Lower leg skin (tissue), 4 donors: ENCODE data around the gene FAM83G. TPM values are rescaled to one million over a fixed set of nuclear protein-coding genes. Genes with fewer than 3 reads are reported as not detected.
"Not testable (repeated sequence)": the region's sequence is repeated elsewhere in the genome, so short reads cannot be mapped to it uniquely, and the experiment has no call there.

Experiments used
- DNase-seq, 2 donors: peaks; one replicate each; pipeline ENCODE4 v3.0.0-alpha.2; 2019; ENCODE audit warnings: low spot score in 2 of 2
- H3K4me3 ChIP-seq: fragments of 200-600 bp; sonication (generic); 2 replicates; pipeline ENCODE4 v1.5.1; 2017; ENCODE audit warnings: mild to moderate bottlenecking, low read depth; ENCODE audit not compliant: poor library complexity, severe bottlenecking
- POLR2A ChIP-seq, 2 donors: fragments of 450-650 bp; IDR thresholded peaks; one replicate each; pipeline ENCODE4 v1.6.1; 2016 to 2017; ENCODE audit warnings: antibody characterized with exemption in 2 of 2, mild to moderate bottlenecking in 1 of 2, moderate library complexity in 1 of 2
- WGBS, 2 donors: methylation state at CpG; one replicate each; pipeline ENCODE4 v1.1.5; 2018; 5-methylcytosine and 5-hydroxymethylcytosine counted together
- intact Hi-C: fragments of 100-400 bp; cut with DNase I; formaldehyde crosslinking; loops from one replicate; pipeline ENCODE4 v1.15.0; 2023; ENCODE audit warnings: low total_unique reads
- total RNA-seq, 4 donors: library from RNA; depleted of rRNA; stranded (reverse); fragments of >200 nt; gene quantifications; one replicate each; pipeline ENCODE4 v1.1.0, GENCODE V29; 2016
- TF ChIP-seq, protein P1 (sequence below), 3 donors: fragments of 450-650 bp; IDR thresholded peaks; one replicate each; pipeline ENCODE4 v1.5.1; 2016; ENCODE audit warnings: antibody characterized with exemption in 3 of 3, mild to moderate bottlenecking in 3 of 3, moderate library complexity in 2 of 3

The FAM83G gene
- total RNA-seq, 4 donors from 2014 or later, result 131 to 298 (median 190) TPM

GRCh38 chr17:19022128-19022527, 17.6 kb upstream of the FAM83G start:
- intact Hi-C loops, result no loop called here
- no peak for TF ChIP-seq POLR2A (IDR thresholded peaks at IDR 0.05)
- TF ChIP-seq, protein P1, sequence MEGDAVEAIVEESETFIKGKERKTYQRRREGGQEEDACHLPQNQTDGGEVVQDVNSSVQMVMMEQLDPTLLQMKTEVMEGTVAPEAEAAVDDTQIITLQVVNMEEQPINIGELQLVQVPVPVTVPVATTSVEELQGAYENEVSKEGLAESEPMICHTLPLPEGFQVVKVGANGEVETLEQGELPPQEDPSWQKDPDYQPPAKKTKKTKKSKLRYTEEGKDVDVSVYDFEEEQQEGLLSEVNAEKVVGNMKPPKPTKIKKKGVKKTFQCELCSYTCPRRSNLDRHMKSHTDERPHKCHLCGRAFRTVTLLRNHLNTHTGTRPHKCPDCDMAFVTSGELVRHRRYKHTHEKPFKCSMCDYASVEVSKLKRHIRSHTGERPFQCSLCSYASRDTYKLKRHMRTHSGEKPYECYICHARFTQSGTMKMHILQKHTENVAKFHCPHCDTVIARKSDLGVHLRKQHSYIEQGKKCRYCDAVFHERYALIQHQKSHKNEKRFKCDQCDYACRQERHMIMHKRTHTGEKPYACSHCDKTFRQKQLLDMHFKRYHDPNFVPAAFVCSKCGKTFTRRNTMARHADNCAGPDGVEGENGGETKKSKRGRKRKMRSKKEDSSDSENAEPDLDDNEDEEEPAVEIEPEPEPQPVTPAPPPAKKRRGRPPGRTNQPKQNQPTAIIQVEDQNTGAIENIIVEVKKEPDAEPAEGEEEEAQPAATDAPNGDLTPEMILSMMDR (IDR thresholded peaks at IDR 0.05), result no peak
- 92 to 96% methylated on average over 5 of the region's 5 CpGs for WGBS, 2 donors
- H3K4me3 ChIP-seq, result no peak overlapping the region
- DNase-seq, result no peak

- H3K4me3 ChIP-seq, result no peak overlapping the region
- intact Hi-C loops, result no loop called here
- 93 to 97% methylated on average over 18 to 22 of the region's 24 CpGs for WGBS, 2 donors
- DNase-seq, result no peak
- TF ChIP-seq, protein P1 (IDR thresholded peaks at IDR 0.05), result no peak
- no peak for TF ChIP-seq POLR2A (IDR thresholded peaks at IDR 0.05)
These were observed 17.1 kb upstream of the FAM83G start for GRCh38 chr17:19021622-19022083.

- intact Hi-C loops, DNase-seq, H3K4me3 ChIP-seq: not testable (repeated sequence)
- WGBS, 2 donors, result 96 to 100% methylated on average over 7 of the region's 7 CpGs
These were observed 16.6 kb upstream of the FAM83G start for GRCh38 chr17:19021011-19021621.

DNA sequence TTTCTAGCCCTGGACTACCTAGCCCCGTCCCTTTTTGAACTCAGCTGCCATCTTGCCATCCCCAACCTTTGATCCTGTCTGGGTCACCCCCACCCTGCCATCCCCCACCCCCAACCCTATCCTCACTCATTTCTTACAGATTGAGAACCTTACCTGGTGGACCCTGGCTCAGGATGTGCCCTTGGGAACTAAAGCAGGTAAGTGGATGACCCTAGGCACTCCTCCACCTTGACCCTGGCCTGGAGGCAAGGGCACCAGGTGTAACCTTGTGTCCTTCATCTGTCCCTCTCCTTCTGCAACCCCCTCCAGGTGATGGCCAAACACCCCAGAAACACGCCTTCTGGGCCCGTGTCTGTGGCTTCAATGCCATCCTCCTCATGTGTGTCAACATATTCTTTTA, 15.5 kb upstream of the FAM83G start:
- no peak overlapping the region for H3K4me3 ChIP-seq
- intact Hi-C loops, result no loop called here
- no peak for DNase-seq
- TF ChIP-seq POLR2A (IDR thresholded peaks at IDR 0.05), result no peak
- TF ChIP-seq, protein P1 (IDR thresholded peaks at IDR 0.05), result no peak
- WGBS, 2 donors, result 84 to 90% methylated on average over 3 of the region's 3 CpGs

- intact Hi-C loops, result no loop called here
- no peak for TF ChIP-seq POLR2A (IDR thresholded peaks at IDR 0.05)
- TF ChIP-seq, protein P1 (IDR thresholded peaks at IDR 0.05), result no peak
- no peak for DNase-seq
- 56 to 62% methylated on average over 21 to 27 of the region's 27 CpGs for WGBS, 2 donors
- no peak overlapping the region for H3K4me3 ChIP-seq
These were observed 14.7 kb upstream of the FAM83G start for GRCh38 chr17:19019041-19019941.

DNA sequence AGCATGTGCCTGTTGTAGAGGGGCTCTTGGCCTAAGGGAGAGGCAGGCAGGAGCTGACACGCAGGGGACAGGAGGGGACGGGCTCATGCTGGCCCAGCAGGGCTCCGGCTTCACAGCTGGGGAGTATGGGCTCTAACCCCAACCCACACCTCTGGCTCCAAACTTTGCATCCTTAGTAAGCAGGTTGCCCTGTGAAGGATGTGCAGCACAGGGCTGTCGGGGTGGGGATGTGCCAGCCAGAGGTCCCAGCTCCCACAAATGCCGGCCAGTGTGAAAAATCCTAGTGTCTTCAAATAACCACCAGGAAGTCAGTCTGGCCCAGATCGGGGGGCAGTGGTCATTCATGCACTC, 14.0 kb upstream of the FAM83G start:
- no peak for DNase-seq
- H3K4me3 ChIP-seq, result no peak overlapping the region
- intact Hi-C loops, result no loop called here
- TF ChIP-seq, protein P1 (IDR thresholded peaks at IDR 0.05), result no peak
- TF ChIP-seq POLR2A (IDR thresholded peaks at IDR 0.05), result no peak
- WGBS, 2 donors, result 66 to 71% methylated on average over 4 to 6 of the region's 6 CpGs
